Measurements from ENCODE around the gene DNTTIP2.

DNA sequence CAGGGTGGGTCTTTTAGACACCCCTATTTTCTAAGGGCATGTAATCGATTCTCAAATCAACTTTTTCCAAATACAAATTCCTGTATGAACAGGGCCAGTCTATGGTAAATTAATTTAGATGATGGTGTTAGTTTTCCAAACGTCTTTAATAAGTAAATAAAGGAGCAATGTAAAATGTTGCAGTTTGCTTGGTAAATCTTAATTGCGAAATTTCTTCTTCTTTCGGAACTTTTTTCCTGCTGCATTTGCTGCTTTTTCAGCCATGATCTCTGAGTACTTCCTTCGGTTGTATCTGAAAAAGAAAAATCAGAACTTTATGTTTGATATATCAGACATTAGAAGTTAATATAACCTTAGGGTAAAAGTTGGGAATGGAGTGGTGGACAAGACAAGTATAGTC, 9.4 kb downstream of the DNTTIP2 start:
- TF ChIP-seq, protein P1, sequence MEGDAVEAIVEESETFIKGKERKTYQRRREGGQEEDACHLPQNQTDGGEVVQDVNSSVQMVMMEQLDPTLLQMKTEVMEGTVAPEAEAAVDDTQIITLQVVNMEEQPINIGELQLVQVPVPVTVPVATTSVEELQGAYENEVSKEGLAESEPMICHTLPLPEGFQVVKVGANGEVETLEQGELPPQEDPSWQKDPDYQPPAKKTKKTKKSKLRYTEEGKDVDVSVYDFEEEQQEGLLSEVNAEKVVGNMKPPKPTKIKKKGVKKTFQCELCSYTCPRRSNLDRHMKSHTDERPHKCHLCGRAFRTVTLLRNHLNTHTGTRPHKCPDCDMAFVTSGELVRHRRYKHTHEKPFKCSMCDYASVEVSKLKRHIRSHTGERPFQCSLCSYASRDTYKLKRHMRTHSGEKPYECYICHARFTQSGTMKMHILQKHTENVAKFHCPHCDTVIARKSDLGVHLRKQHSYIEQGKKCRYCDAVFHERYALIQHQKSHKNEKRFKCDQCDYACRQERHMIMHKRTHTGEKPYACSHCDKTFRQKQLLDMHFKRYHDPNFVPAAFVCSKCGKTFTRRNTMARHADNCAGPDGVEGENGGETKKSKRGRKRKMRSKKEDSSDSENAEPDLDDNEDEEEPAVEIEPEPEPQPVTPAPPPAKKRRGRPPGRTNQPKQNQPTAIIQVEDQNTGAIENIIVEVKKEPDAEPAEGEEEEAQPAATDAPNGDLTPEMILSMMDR (IDR thresholded peaks at IDR 0.05; ENCODE audit: insufficient read depth, low read length, poor library complexity, severe bottlenecking): no peak
- no peak for TF ChIP-seq EZH2phosphoT487 (conservative IDR thresholded peaks at IDR 0.05; ENCODE audit: low read length)
